ENCODE results near the gene CLIC5. TPM values are rescaled to one million over a fixed set of nuclear protein-coding genes. Genes with fewer than 3 reads are reported as not detected.
"Not testable (repeated sequence)": the region's sequence is repeated elsewhere in the genome, so short reads cannot be mapped to it uniquely, and the experiment has no call there.

Gene CLIC5
- polyA plus RNA-seq, 2 donors, result 0.25 to 0.37 TPM

GRCh38 chr6:45926423-45926822, 89.2 kb downstream of the CLIC5 start:
- not testable (repeated sequence) for H3K27me3 ChIP-seq (ENCODE audit: control insufficient read depth in 1 of 2, insufficient read depth in 2 of 2, low read length in 2 of 2); H3K36me3 ChIP-seq (ENCODE audit: control insufficient read depth in 2 of 2, insufficient read depth in 2 of 2, low read length in 1 of 2); H3K9me3 ChIP-seq (ENCODE audit: control insufficient read depth in 2 of 2, insufficient read depth in 1 of 2, low read depth in 1 of 2, low read length in 1 of 2); H3K27ac ChIP-seq (ENCODE audit: low read depth in 2 of 2, low read length in 1 of 2); H3K4me1 ChIP-seq (ENCODE audit: control insufficient read depth in 2 of 2, insufficient read depth in 2 of 2, low read length in 1 of 2); H3K4me3 ChIP-seq (ENCODE audit: low read depth in 1 of 2, low read length in 2 of 2)
- WGBS, 2 donors, result 85 to 89% methylated on average over 8 of the region's 8 CpGs

DNA sequence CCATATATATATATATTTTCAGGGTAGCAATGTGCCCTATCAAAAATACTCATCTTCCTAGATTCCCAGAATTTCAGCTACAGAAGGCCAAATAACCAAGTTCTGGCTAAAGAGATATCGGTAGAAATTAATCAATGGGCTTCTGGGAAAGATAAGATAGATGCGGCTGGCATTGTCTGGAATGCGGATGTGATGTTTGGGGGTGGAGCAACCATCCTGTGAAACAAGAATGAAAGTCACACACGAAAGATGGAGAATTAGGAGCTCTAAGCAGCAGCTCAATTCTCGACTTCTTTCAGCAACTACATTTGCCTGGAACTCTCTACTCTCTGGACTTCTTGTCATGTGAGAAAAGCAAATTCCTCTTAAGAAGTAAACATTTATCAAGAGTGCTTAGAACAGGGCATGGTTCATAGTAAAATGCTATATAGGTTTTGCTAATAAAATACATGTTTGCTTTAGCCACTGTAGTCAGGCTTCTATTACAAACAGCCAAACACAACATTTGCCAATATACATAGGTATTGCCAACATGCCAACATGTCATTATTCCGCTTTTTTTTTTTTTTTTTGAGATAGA, 90.8 kb downstream of the CLIC5 start:
- H3K27ac ChIP-seq (ENCODE audit: low read depth in 2 of 2, low read length in 1 of 2), result no peak overlapping the region
- no peak overlapping the region for H3K4me3 ChIP-seq (ENCODE audit: low read depth in 1 of 2, low read length in 2 of 2)
- no peaks in the 10 kb centered on the region for H3K9me3 ChIP-seq (ENCODE audit: control insufficient read depth in 2 of 2, insufficient read depth in 1 of 2, low read depth in 1 of 2, low read length in 1 of 2)
- H3K27me3 ChIP-seq (ENCODE audit: control insufficient read depth in 1 of 2, insufficient read depth in 2 of 2, low read length in 2 of 2), result no peaks in the 10 kb centered on the region
- 71 to 81% methylated on average over 6 of the region's 6 CpGs for WGBS, 2 donors
- H3K36me3 ChIP-seq (ENCODE audit: control insufficient read depth in 2 of 2, insufficient read depth in 2 of 2, low read length in 1 of 2), result no peaks in the 10 kb centered on the region
- no peaks in the 10 kb centered on the region for H3K4me1 ChIP-seq (ENCODE audit: control insufficient read depth in 2 of 2, insufficient read depth in 2 of 2, low read length in 1 of 2)

GRCh38 chr6:45923831-45924391, 91.7 kb downstream of the CLIC5 start:
- no peak overlapping the region for H3K4me3 ChIP-seq (ENCODE audit: low read depth in 1 of 2, low read length in 2 of 2)
- no peaks in the 10 kb centered on the region for H3K27me3 ChIP-seq (ENCODE audit: control insufficient read depth in 1 of 2, insufficient read depth in 2 of 2, low read length in 2 of 2)
- H3K4me1 ChIP-seq (ENCODE audit: control insufficient read depth in 2 of 2, insufficient read depth in 2 of 2, low read length in 1 of 2), result no peaks in the 10 kb centered on the region
- H3K36me3 ChIP-seq (ENCODE audit: control insufficient read depth in 2 of 2, insufficient read depth in 2 of 2, low read length in 1 of 2), result no peaks in the 10 kb centered on the region
- H3K27ac ChIP-seq (ENCODE audit: low read depth in 2 of 2, low read length in 1 of 2), result no peak overlapping the region
- WGBS, 2 donors, result 37 to 51% methylated on average over 5 of the region's 5 CpGs
- H3K9me3 ChIP-seq (ENCODE audit: control insufficient read depth in 2 of 2, insufficient read depth in 1 of 2, low read depth in 1 of 2, low read length in 1 of 2), result no peaks in the 10 kb centered on the region

DNA sequence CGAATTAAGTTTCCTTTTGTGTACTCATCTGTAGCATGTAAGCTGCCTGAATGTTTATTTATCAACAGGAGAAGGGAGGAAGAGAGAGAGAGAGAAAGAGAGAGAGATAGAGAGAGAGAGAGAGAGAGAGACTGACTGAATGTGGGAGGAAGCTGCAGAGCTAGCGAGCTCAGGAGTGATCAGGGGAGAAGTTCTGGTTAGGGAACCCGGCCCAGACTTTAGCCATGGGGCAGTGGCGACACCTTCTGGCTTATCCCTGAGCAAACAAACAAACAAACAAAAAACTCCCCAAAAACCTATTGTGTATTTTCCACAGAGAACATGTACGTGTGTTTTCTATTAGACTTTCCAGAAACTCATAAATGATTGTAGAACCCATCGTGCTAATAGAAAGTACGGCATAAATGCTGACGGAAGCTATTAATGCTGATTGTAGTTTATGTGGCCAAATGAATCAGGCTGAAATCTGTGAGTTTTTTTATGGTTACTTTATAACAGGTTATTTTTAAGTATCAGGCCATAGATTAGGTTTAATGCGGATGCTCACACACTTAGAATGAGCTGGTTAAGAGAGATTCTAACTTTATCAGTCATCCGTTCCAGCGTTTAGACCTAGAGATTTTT, 92.8 kb downstream of the CLIC5 start:
- H3K9me3 ChIP-seq (ENCODE audit: control insufficient read depth in 2 of 2, insufficient read depth in 1 of 2, low read depth in 1 of 2, low read length in 1 of 2), result no peaks in the 10 kb centered on the region
- WGBS, 2 donors, result 40 to 41% methylated on average over 11 of the region's 11 CpGs
- no peak overlapping the region for H3K27ac ChIP-seq (ENCODE audit: low read depth in 2 of 2, low read length in 1 of 2)
- no peaks in the 10 kb centered on the region for H3K36me3 ChIP-seq (ENCODE audit: control insufficient read depth in 2 of 2, insufficient read depth in 2 of 2, low read length in 1 of 2)
- no peak overlapping the region for H3K4me3 ChIP-seq (ENCODE audit: low read depth in 1 of 2, low read length in 2 of 2)
- H3K4me1 ChIP-seq (ENCODE audit: control insufficient read depth in 2 of 2, insufficient read depth in 2 of 2, low read length in 1 of 2), result no peaks in the 10 kb centered on the region
- no peaks in the 10 kb centered on the region for H3K27me3 ChIP-seq (ENCODE audit: control insufficient read depth in 1 of 2, insufficient read depth in 2 of 2, low read length in 2 of 2)

DNA sequence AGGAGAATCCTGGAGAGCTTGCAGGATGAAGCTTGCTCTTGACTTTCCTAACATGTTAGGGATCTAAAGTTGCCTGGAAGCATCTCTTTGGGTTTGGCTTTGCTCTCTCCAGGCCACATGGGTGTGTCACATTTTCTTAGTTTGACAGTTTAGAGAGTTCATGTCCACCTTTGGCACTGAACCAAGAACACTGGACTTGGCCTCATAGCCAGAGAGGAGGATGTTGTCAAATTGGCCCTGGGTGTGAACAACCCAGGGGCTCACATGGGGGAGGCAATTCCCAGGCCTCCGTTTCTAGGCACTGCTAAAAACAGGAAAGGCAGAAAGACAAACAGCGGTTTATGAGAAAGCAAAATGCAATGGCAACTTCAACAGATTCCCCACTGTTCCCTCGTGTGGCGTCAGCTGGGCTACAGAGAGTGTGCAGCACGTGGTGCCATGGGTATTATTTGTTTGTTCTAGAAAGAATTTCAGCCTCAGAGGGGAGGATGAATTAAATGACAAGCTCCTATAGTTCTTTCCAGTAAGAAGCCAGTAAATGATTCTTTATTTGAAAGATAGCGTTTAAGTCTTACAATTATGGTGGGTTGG, 93.9 kb downstream of the CLIC5 start:
- H3K4me3 ChIP-seq (ENCODE audit: low read depth in 1 of 2, low read length in 2 of 2), result no peak overlapping the region

DNA sequence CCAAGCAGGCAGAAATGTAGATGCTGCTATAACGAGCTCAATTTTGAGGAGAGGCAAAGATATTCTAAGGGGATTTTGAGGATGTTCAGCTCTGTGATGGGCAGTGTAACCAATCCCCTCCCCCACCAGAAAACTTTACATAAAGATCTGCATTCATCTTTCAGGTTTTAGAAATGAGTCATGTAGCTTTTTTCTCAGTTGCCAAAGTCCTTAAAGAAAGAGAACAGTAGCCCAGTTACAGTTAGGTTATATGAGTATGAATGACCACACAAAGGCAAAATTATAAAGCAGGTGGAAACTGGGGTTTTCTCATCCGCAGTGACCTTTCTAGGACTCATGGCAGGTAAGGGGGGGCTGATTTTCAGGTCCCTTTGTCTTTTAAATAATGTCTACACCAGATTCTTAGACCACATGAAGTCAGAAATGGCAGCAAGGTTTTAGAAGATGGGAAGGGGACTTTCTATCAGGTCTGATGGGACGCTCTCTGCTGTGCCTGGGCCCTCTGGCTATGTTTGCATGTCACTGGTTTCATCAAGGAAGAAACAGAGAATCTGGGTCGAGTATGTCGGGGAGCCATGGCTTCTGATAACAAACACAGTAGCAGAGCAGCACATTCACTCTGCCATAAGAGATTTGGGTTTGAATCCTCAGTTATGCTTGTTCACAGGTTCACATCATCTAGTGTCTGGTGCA, 94.7 kb downstream of the CLIC5 start:
- Histone ChIP-seq H3K9me3 (ENCODE audit: control insufficient read depth in 2 of 2, insufficient read depth in 1 of 2, low read depth in 1 of 2, low read length in 1 of 2) (no peaks in the 10 kb centered on the region), H3K36me3 (ENCODE audit: control insufficient read depth in 2 of 2, insufficient read depth in 2 of 2, low read length in 1 of 2) (no peaks in the 10 kb centered on the region), H3K27me3 (ENCODE audit: control insufficient read depth in 1 of 2, insufficient read depth in 2 of 2, low read length in 2 of 2) (no peaks in the 10 kb centered on the region), H3K4me1 (ENCODE audit: control insufficient read depth in 2 of 2, insufficient read depth in 2 of 2, low read length in 1 of 2) (no peaks in the 10 kb centered on the region), H3K27ac (ENCODE audit: low read depth in 2 of 2, low read length in 1 of 2) (no peak overlapping the region), H3K4me3 (ENCODE audit: low read depth in 1 of 2, low read length in 2 of 2) (no peak overlapping the region)
- WGBS, 2 donors, result 77 to 78% methylated on average over 5 of the region's 5 CpGs

More for the DNA sequence above, 93.9 kb downstream of the CLIC5 start:
- no peaks in the 10 kb centered on the region for H3K27me3 ChIP-seq (ENCODE audit: control insufficient read depth in 1 of 2, insufficient read depth in 2 of 2, low read length in 2 of 2)
- H3K4me1 ChIP-seq (ENCODE audit: control insufficient read depth in 2 of 2, insufficient read depth in 2 of 2, low read length in 1 of 2), result no peaks in the 10 kb centered on the region
- H3K27ac ChIP-seq (ENCODE audit: low read depth in 2 of 2, low read length in 1 of 2), result no peak overlapping the region
- H3K9me3 ChIP-seq (ENCODE audit: control insufficient read depth in 2 of 2, insufficient read depth in 1 of 2, low read depth in 1 of 2, low read length in 1 of 2), result no peaks in the 10 kb centered on the region
- no peaks in the 10 kb centered on the region for H3K36me3 ChIP-seq (ENCODE audit: control insufficient read depth in 2 of 2, insufficient read depth in 2 of 2, low read length in 1 of 2)
- 67 to 76% methylated on average over 6 of the region's 6 CpGs for WGBS, 2 donors

GRCh38 chr6:45917439-45917838, 98.2 kb downstream of the CLIC5 start:
- no peaks in the 10 kb centered on the region for H3K27me3 ChIP-seq (ENCODE audit: control insufficient read depth in 1 of 2, insufficient read depth in 2 of 2, low read length in 2 of 2)
- no peak overlapping the region for H3K27ac ChIP-seq (ENCODE audit: low read depth in 2 of 2, low read length in 1 of 2)
- no peaks in the 10 kb centered on the region for H3K4me1 ChIP-seq (ENCODE audit: control insufficient read depth in 2 of 2, insufficient read depth in 2 of 2, low read length in 1 of 2)
- no peak overlapping the region for H3K4me3 ChIP-seq (ENCODE audit: low read depth in 1 of 2, low read length in 2 of 2)
- WGBS, 2 donors, result 89% methylated on average over 2 of the region's 2 CpGs
- no peaks in the 10 kb centered on the region for H3K36me3 ChIP-seq (ENCODE audit: control insufficient read depth in 2 of 2, insufficient read depth in 2 of 2, low read length in 1 of 2)
- no peaks in the 10 kb centered on the region for H3K9me3 ChIP-seq (ENCODE audit: control insufficient read depth in 2 of 2, insufficient read depth in 1 of 2, low read depth in 1 of 2, low read length in 1 of 2)

GRCh38 chr6:45916692-45917091, 99.0 kb downstream of the CLIC5 start:
- H3K4me3 ChIP-seq (ENCODE audit: low read depth in 1 of 2, low read length in 2 of 2), result no peak overlapping the region
- no peak overlapping the region for H3K27ac ChIP-seq (ENCODE audit: low read depth in 2 of 2, low read length in 1 of 2)
- no peaks in the 10 kb centered on the region for H3K4me1 ChIP-seq (ENCODE audit: control insufficient read depth in 2 of 2, insufficient read depth in 2 of 2, low read length in 1 of 2)
- H3K36me3 ChIP-seq (ENCODE audit: control insufficient read depth in 2 of 2, insufficient read depth in 2 of 2, low read length in 1 of 2), result no peaks in the 10 kb centered on the region
- 71 to 82% methylated on average over 5 of the region's 5 CpGs for WGBS, 2 donors
- no peaks in the 10 kb centered on the region for H3K9me3 ChIP-seq (ENCODE audit: control insufficient read depth in 2 of 2, insufficient read depth in 1 of 2, low read depth in 1 of 2, low read length in 1 of 2)
- no peaks in the 10 kb centered on the region for H3K27me3 ChIP-seq (ENCODE audit: control insufficient read depth in 1 of 2, insufficient read depth in 2 of 2, low read length in 2 of 2)

- Histone ChIP-seq H3K27ac (ENCODE audit: low read depth in 2 of 2, low read length in 1 of 2) (no peak overlapping the region), H3K4me1 (ENCODE audit: control insufficient read depth in 2 of 2, insufficient read depth in 2 of 2, low read length in 1 of 2) (no peaks in the 10 kb centered on the region), H3K36me3 (ENCODE audit: control insufficient read depth in 2 of 2, insufficient read depth in 2 of 2, low read length in 1 of 2) (no peaks in the 10 kb centered on the region), H3K27me3 (ENCODE audit: control insufficient read depth in 1 of 2, insufficient read depth in 2 of 2, low read length in 2 of 2) (no peaks in the 10 kb centered on the region), H3K4me3 (ENCODE audit: low read depth in 1 of 2, low read length in 2 of 2) (no peak overlapping the region), H3K9me3 (ENCODE audit: control insufficient read depth in 2 of 2, insufficient read depth in 1 of 2, low read depth in 1 of 2, low read length in 1 of 2) (no peaks in the 10 kb centered on the region)
- WGBS, 2 donors, result 86 to 88% methylated on average over 3 of the region's 3 CpGs
These were observed 99.7 kb downstream of the CLIC5 start for GRCh38 chr6:45915780-45916468.
